Fibroblast of the aortic adventitia (primary cell): ENCODE data around the gene HNRNPH1. TPM values are rescaled to one million over a fixed set of nuclear protein-coding genes. Genes with fewer than 3 reads are reported as not detected.

Experiments
- DNase-seq: peaks from one replicate; pipeline ENCODE4 v3.0.0-alpha.2; 2010; ENCODE audit warnings: low read depth
- H3K4me3 ChIP-seq: 2 replicates; pipeline ENCODE4 v1.5.1; 2011; ENCODE audit warnings: low read depth, mild to moderate bottlenecking, control low read depth, low read length, moderate library complexity
- total RNA-seq: library from RNA; depleted of rRNA; stranded (reverse); fragments of >200 nt; gene quantifications from 2 replicates; pipeline ENCODE4 v1.2.3, GENCODE V29; 2012; ENCODE audit warnings: low replicate concordance
- TF ChIP-seq, protein P1 (sequence below): IDR thresholded peaks from 2 replicates; pipeline ENCODE4 v1.5.1; 2011; ENCODE audit warnings: mild to moderate bottlenecking, low read length, control low read depth, inconsistent platforms; ENCODE audit not compliant: insufficient read depth

The HNRNPH1 gene
- total RNA-seq, 1 donor: 397 TPM

GRCh38 chr5:179608131-179608581 is 15.3 kb downstream of the HNRNPH1 start:
- TF ChIP-seq, protein P1, sequence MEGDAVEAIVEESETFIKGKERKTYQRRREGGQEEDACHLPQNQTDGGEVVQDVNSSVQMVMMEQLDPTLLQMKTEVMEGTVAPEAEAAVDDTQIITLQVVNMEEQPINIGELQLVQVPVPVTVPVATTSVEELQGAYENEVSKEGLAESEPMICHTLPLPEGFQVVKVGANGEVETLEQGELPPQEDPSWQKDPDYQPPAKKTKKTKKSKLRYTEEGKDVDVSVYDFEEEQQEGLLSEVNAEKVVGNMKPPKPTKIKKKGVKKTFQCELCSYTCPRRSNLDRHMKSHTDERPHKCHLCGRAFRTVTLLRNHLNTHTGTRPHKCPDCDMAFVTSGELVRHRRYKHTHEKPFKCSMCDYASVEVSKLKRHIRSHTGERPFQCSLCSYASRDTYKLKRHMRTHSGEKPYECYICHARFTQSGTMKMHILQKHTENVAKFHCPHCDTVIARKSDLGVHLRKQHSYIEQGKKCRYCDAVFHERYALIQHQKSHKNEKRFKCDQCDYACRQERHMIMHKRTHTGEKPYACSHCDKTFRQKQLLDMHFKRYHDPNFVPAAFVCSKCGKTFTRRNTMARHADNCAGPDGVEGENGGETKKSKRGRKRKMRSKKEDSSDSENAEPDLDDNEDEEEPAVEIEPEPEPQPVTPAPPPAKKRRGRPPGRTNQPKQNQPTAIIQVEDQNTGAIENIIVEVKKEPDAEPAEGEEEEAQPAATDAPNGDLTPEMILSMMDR: no peak
- peak; percentile 32 for DNase-seq
- H3K4me3 ChIP-seq: no peak overlapping the region

DNA sequence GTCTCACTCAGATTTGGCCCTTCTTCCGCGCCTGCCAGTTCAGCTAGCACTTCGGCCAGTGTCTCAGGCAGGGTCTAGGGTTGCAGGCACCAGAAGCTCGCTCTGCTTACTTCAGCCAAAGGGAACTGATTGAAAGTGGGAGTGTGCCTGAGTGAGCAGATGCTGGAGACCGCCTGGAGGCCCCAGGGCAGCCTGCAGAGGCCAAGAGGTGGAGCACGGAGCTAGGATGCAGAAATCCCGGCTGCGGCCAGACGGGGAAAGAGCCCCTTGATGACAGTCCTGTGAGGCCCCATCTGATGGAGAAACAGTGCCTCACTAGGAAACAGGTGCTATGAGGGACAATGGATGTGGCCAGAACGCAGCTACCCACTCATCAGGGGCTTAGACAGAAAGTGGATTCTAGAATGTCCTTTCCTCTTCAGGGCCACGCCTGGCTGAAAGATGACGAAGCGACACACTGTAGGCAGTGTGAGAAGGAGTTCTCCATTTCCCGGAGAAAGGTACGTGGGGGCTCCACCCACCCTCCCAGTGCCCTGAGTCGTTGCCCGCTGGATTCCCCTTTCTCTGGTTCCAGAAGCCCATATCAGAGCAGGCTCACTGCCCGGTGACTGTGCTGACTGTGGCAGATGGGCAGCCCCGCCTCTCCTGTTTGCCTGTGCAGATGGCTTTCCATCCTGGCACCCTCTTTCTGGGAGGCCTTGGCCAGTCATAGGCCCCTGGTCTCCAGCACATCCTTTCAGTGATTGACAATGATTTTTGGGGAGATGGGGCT is 16.1 kb downstream of the HNRNPH1 start:
- TF ChIP-seq, protein P1: no peak
- peak; percentile 28 for DNase-seq
- H3K4me3 ChIP-seq: no peak overlapping the region

- no peak overlapping the region for H3K4me3 ChIP-seq
- no peak for DNase-seq
- TF ChIP-seq, protein P1: no peak
These were observed 16.6 kb downstream of the HNRNPH1 start for GRCh38 chr5:179606910-179607159.

DNA sequence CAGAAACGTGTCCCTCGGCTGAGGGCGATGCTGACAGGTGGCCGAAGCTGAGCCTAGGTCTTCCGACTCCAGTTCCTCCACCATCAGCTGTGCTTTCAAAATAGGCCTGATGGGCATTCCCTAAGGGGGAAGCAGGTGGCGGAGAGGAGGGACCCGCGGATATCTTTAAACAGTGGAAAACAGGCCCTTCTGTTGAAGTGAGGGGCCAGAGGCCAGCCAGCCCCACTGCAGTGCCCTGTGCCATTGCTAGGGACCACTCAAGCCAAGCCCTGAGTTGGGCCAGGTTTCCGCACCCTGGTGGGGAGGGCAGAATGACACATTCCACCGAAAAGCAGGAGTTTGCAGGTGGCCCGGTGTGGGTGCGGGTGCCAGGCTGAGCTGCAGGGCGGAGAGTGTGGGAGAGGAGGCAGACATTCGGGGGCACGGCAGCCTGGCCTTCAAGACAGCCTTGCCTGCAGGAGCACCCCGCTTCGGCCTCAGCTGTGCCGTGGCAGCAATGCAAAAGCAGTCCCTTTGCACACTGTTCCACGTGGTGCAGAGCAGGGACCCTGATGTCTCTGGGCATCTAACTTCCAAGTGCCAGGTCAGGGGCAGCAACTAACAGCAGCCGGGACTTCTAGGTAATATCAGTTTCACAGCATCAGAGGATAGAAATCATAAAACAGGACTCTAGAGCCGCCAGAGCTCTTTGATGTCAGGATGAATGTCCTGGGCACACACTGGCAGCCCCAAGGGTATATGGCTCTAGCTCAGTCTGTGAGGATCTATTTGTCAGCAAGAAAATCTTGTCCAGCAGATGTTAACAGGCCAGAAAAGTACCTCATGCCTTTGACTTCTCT is 17.2 kb downstream of the HNRNPH1 start:
- no peak overlapping the region for H3K4me3 ChIP-seq
- TF ChIP-seq, protein P1: no peak
- DNase-seq: no peak

- no peak overlapping the region for H3K4me3 ChIP-seq
- peak; percentile 58 for DNase-seq
- TF ChIP-seq, protein P1: no peak
These were observed 18.2 kb downstream of the HNRNPH1 start for GRCh38 chr5:179605026-179605833.

GRCh38 chr5:179603308-179603707 is 20.2 kb downstream of the HNRNPH1 start:
- no peak overlapping the region for H3K4me3 ChIP-seq
- TF ChIP-seq, protein P1: no peak
- no peak for DNase-seq
